ENCODE measurements around the gene ATRIP.

The ATRIP gene

DNA sequence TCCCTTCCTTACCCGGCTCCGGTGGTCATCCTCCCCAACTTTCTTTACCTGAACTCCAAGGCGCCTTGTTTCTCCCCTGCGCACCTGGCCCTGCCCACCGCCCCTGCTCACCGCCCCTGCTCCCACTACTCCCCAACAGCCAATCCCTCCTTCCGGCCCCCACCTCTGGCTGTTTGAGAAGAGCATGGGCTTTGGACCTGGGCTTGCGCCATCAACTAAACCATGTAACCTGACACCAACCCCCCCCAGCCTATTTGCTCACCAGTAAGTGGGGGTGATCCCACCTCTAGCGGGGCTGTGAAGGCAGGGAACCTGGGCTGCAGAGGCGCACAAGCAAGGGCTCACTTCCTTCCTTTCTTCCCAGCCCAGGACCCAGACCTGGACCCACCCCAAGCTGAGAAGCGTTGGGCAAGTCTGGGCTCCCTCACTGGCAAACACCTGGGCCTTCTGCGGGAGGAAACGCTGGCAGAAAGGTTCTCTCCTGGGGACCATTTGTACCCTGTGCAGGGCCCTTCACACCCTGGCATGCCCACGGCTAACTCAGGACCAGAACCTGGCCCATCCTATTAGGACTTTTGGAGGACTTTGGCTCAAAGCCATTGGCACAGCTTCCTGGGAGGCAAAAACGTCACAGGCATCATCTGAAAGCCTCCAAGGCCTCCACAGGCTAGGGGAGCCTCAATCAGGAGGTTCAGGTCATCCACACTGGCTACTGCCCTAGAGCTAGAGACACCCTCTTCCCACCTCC lies 16.4 kb upstream of the ATRIP start, which contains the start of gene PLXNB1:
PLXNB1 (minus strand) TSS at position 127 of the 748 bp plus-strand sequence. CDS start 5,475 bp downstream, outside the sequence.
- DNase-seq = no peak
- H4K8ac ChIP-seq (ENCODE audit: low read depth, low read length) = peak within 1 kb of the TSS; percentile 83
- H4K91ac ChIP-seq (ENCODE audit: low read depth, low read length) = peak within 1 kb of the TSS; percentile 95
- peak within 1 kb of the TSS; percentile 74 for H3K4me2 ChIP-seq (ENCODE audit: low read length)
- peaks cover 16% of the 10 kb centered on the region for H3K79me1 ChIP-seq (ENCODE audit: low read length)
- peak within 1 kb of the TSS; percentile 62 for H3K18ac ChIP-seq (ENCODE audit: low read length)
- peaks cover 53 to 58% of the 10 kb centered on the region in 2 experiments for H3K4me1 ChIP-seq (ENCODE audit: control insufficient read depth in 1 of 2, insufficient read depth in 2 of 2, low read length in 2 of 2)
- no peak within 1 kb of the TSS for H3K23ac ChIP-seq (ENCODE audit: low read length)
- H3K4me3 ChIP-seq (ENCODE audit: low read depth, low read length) = peak within 1 kb of the TSS; percentile 80
- H3K36me3 ChIP-seq (ENCODE audit: control insufficient read depth in 1 of 2, insufficient read depth in 2 of 2, low read length in 2 of 2) = peaks cover 15 to 19% of the 10 kb centered on the region in 2 experiments
- H3K14ac ChIP-seq (ENCODE audit: low read length) = peak within 1 kb of the TSS; percentile 81
- peak within 1 kb of the TSS; percentile 75 for H4K12ac ChIP-seq (ENCODE audit: low read depth, low read length)
- no peaks in the 10 kb centered on the region for H3K9me3 ChIP-seq (ENCODE audit: insufficient read depth, low read depth, low read length)
- H2BK5ac ChIP-seq (ENCODE audit: low read depth, low read length, poor library complexity) = peak within 1 kb of the TSS; percentile 70
- H3K9ac ChIP-seq (ENCODE audit: low read length) = peak within 1 kb of the TSS; percentile 81
- WGBS (ENCODE audit: extremely low coverage, insufficient coverage, insufficient read length) = no CpG with 5 or more reads among the region's 15 CpGs
- H3K27ac ChIP-seq (ENCODE audit: low read depth, low read length) = peak within 1 kb of the TSS; percentile 80
- H2BK120ac ChIP-seq (ENCODE audit: insufficient read depth, low read length, poor library complexity) = peak within 1 kb of the TSS; percentile 72
- peak within 1 kb of the TSS; percentile 20 for H2BK12ac ChIP-seq (ENCODE audit: low read length)
- H3K4ac ChIP-seq (ENCODE audit: low read depth, low read length) = peak within 1 kb of the TSS; percentile 61
- peak within 1 kb of the TSS; percentile 45 for H2AK5ac ChIP-seq (ENCODE audit: low read length)
- peaks cover 23% of the 10 kb centered on the region for H3K79me2 ChIP-seq (ENCODE audit: control insufficient read depth, insufficient read depth, low read length, poor library complexity)
- H3K27me3 ChIP-seq (ENCODE audit: insufficient read depth, low read length) = no peaks in the 10 kb centered on the region
- peak within 1 kb of the TSS; percentile 57 for H2AFZ ChIP-seq (ENCODE audit: insufficient read depth, low read length, poor library complexity)

- H2AFZ ChIP-seq (ENCODE audit: insufficient read depth, low read length, poor library complexity) = no peak overlapping the region
- no peak overlapping the region for H3K4me3 ChIP-seq (ENCODE audit: low read depth, low read length)
- H4K12ac ChIP-seq (ENCODE audit: low read depth, low read length) = no peak overlapping the region
- peak overlapping the region; percentile 40 for H3K4ac ChIP-seq (ENCODE audit: low read depth, low read length)
- H3K27me3 ChIP-seq (ENCODE audit: insufficient read depth, low read length) = no peaks in the 10 kb centered on the region
- WGBS (ENCODE audit: extremely low coverage, insufficient coverage, insufficient read length) = no CpG with 5 or more reads among the region's 1 CpG
- H3K23ac ChIP-seq (ENCODE audit: low read length) = no peak overlapping the region
- no peak overlapping the region for H3K4me2 ChIP-seq (ENCODE audit: low read length)
- peak overlapping the region; percentile 5 for H3K14ac ChIP-seq (ENCODE audit: low read length)
- H3K79me1 ChIP-seq (ENCODE audit: low read length) = peaks cover 16% of the 10 kb centered on the region
- peaks cover 20% of the 10 kb centered on the region for H3K79me2 ChIP-seq (ENCODE audit: control insufficient read depth, insufficient read depth, low read length, poor library complexity)
- peak overlapping the region; percentile 28 for H4K8ac ChIP-seq (ENCODE audit: low read depth, low read length)
- peak overlapping the region; percentile 37 for H4K91ac ChIP-seq (ENCODE audit: low read depth, low read length)
- peak overlapping the region; percentile 20 for H2BK12ac ChIP-seq (ENCODE audit: low read length)
- H3K9ac ChIP-seq (ENCODE audit: low read length) = no peak overlapping the region
- no peak overlapping the region for H2BK5ac ChIP-seq (ENCODE audit: low read depth, low read length, poor library complexity)
- no peak overlapping the region for H3K27ac ChIP-seq (ENCODE audit: low read depth, low read length)
- H2AK5ac ChIP-seq (ENCODE audit: low read length) = peak overlapping the region; percentile 45
- no peaks in the 10 kb centered on the region for H3K9me3 ChIP-seq (ENCODE audit: insufficient read depth, low read depth, low read length)
- H3K36me3 ChIP-seq (ENCODE audit: control insufficient read depth in 1 of 2, insufficient read depth in 2 of 2, low read length in 2 of 2) = peaks cover 14 to 19% of the 10 kb centered on the region in 2 experiments
- H3K18ac ChIP-seq (ENCODE audit: low read length) = peak overlapping the region; percentile 19
- H3K4me1 ChIP-seq (ENCODE audit: control insufficient read depth in 1 of 2, insufficient read depth in 2 of 2, low read length in 2 of 2) = peaks cover 47 to 54% of the 10 kb centered on the region in 2 experiments
- no peak overlapping the region for H2BK120ac ChIP-seq (ENCODE audit: insufficient read depth, low read length, poor library complexity)
- DNase-seq = no peak
Measured at GRCh38 chr3:48430708-48431101, 15.8 kb upstream of the ATRIP start.

- Histone ChIP-seq H2AFZ (ENCODE audit: insufficient read depth, low read length, poor library complexity) (no peak overlapping the region), H3K18ac (ENCODE audit: low read length) (no peak overlapping the region), H3K36me3 (ENCODE audit: control insufficient read depth in 1 of 2, insufficient read depth in 2 of 2, low read length in 2 of 2) (peaks cover 14 to 19% of the 10 kb centered on the region in 2 experiments), H4K12ac (ENCODE audit: low read depth, low read length) (peak overlapping the region; percentile 14), H3K4me2 (ENCODE audit: low read length) (no peak overlapping the region), H4K8ac (ENCODE audit: low read depth, low read length) (no peak overlapping the region), H3K14ac (ENCODE audit: low read length) (peak overlapping the region; percentile 6), H2BK5ac (ENCODE audit: low read depth, low read length, poor library complexity) (no peak overlapping the region), H3K4me3 (ENCODE audit: low read depth, low read length) (no peak overlapping the region), H3K27me3 (ENCODE audit: insufficient read depth, low read length) (no peaks in the 10 kb centered on the region), H3K4me1 (ENCODE audit: control insufficient read depth in 1 of 2, insufficient read depth in 2 of 2, low read length in 2 of 2) (peaks cover 42 to 47% of the 10 kb centered on the region in 2 experiments), H4K91ac (ENCODE audit: low read depth, low read length) (peak overlapping the region; percentile 38), H3K79me1 (ENCODE audit: low read length) (peaks cover 16% of the 10 kb centered on the region), H3K79me2 (ENCODE audit: control insufficient read depth, insufficient read depth, low read length, poor library complexity) (peaks cover 19% of the 10 kb centered on the region), H3K27ac (ENCODE audit: low read depth, low read length) (no peak overlapping the region), H3K4ac (ENCODE audit: low read depth, low read length) (no peak overlapping the region), H2BK12ac (ENCODE audit: low read length) (peak overlapping the region; percentile 12), H3K9me3 (ENCODE audit: insufficient read depth, low read depth, low read length) (no peaks in the 10 kb centered on the region), H2AK5ac (ENCODE audit: low read length) (no peak overlapping the region), H2BK120ac (ENCODE audit: insufficient read depth, low read length, poor library complexity) (no peak overlapping the region), H3K23ac (ENCODE audit: low read length) (no peak overlapping the region), H3K9ac (ENCODE audit: low read length) (no peak overlapping the region)
- no CpG with 5 or more reads among the region's 8 CpGs for WGBS (ENCODE audit: extremely low coverage, insufficient coverage, insufficient read length)
- DNase-seq = no peak
Measured at GRCh38 chr3:48431224-48432029, 15.1 kb upstream of the ATRIP start.

All from trophoblast cell (in vitro differentiated cells and primary cell).